Measurements from ENCODE around the gene NR6A1.

Gene NR6A1

DNA sequence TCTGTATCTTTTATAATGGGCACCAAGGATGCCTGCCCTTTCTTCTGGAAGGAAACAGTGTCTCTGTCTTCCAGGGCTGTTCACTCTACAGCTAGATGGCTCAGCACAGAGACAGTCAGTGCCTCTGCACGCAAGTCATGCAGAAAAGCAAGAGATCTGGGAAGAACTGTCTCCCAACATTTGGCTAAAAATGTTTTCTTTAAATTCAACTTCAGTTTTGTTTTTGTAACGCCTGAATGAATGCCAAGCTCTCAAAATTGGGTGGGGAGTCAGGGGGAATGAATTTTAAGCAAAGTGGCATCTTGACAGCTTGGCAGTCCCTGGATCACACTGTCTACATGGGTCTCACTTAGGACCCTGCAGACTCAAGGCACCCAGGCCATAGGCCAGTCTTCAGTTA, 18.4 kb upstream of the NR6A1 start:
- Histone ChIP-seq H3K79me2 (no peaks in the 10 kb centered on the region), H3K9ac (no peak overlapping the region), H3K27me3 (ENCODE audit: control insufficient read depth, insufficient read depth, low read length) (no peaks in the 10 kb centered on the region), H3K4me1 (no peaks in the 10 kb centered on the region), H3K4me2 (ENCODE audit: low read length) (no peak overlapping the region), H2AFZ (no peak overlapping the region), H3K9me3 (ENCODE audit: control insufficient read depth, low read length) (no peaks in the 10 kb centered on the region), H3K36me3 (ENCODE audit: control insufficient read depth, insufficient read depth, low read length) (no peaks in the 10 kb centered on the region), H3K27ac (no peak overlapping the region), H3K4me3 (ENCODE audit: low read depth, low read length) (no peak overlapping the region)
- TF ChIP-seq, protein P1, sequence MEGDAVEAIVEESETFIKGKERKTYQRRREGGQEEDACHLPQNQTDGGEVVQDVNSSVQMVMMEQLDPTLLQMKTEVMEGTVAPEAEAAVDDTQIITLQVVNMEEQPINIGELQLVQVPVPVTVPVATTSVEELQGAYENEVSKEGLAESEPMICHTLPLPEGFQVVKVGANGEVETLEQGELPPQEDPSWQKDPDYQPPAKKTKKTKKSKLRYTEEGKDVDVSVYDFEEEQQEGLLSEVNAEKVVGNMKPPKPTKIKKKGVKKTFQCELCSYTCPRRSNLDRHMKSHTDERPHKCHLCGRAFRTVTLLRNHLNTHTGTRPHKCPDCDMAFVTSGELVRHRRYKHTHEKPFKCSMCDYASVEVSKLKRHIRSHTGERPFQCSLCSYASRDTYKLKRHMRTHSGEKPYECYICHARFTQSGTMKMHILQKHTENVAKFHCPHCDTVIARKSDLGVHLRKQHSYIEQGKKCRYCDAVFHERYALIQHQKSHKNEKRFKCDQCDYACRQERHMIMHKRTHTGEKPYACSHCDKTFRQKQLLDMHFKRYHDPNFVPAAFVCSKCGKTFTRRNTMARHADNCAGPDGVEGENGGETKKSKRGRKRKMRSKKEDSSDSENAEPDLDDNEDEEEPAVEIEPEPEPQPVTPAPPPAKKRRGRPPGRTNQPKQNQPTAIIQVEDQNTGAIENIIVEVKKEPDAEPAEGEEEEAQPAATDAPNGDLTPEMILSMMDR (IDR thresholded peaks at IDR 0.05) = no peak

DNA sequence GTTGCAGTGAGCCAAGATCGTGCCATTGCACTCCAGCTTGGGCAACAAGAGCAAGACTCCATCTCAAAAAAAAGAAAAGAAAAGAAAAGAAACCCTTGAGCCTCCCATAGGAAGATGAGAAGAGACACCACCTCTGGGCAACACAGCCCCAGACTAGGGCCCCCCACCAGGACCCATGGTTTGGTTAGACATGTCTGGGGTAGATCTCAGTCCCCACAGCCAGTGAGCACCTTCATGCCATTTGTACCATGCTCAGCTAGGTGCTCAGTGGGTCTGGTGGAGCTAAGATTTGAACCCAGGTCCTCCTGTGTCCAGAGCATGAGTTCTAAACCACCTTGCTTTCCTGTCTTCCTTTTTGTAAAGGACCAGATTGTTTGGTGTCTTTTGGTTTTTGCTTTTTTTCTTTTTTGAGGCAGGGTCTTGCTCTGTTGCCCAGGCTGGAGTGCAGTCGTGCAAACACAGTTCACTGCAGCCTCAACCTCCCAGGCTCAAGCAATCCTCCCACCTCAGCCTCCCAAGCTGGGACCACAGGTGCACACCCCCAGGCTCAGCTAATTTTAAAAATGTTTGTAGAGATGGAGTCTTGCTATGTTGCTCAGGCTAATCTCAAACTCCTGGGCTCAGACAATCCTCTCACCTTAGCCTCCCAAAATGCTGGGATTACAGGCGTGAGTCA, 17.6 kb upstream of the NR6A1 start:
- no peak overlapping the region for H3K4me3 ChIP-seq (ENCODE audit: low read depth, low read length)
- H3K27ac ChIP-seq = no peak overlapping the region
- no peaks in the 10 kb centered on the region for H3K79me2 ChIP-seq
- H3K9me3 ChIP-seq (ENCODE audit: control insufficient read depth, low read length) = no peaks in the 10 kb centered on the region
- no peak overlapping the region for H3K4me2 ChIP-seq (ENCODE audit: low read length)
- no peak overlapping the region for H2AFZ ChIP-seq
- H3K9ac ChIP-seq = no peak overlapping the region
- TF ChIP-seq, protein P1 (IDR thresholded peaks at IDR 0.05) = no peak
- no peaks in the 10 kb centered on the region for H3K4me1 ChIP-seq
- no peaks in the 10 kb centered on the region for H3K36me3 ChIP-seq (ENCODE audit: control insufficient read depth, insufficient read depth, low read length)
- no peaks in the 10 kb centered on the region for H3K27me3 ChIP-seq (ENCODE audit: control insufficient read depth, insufficient read depth, low read length)

DNA sequence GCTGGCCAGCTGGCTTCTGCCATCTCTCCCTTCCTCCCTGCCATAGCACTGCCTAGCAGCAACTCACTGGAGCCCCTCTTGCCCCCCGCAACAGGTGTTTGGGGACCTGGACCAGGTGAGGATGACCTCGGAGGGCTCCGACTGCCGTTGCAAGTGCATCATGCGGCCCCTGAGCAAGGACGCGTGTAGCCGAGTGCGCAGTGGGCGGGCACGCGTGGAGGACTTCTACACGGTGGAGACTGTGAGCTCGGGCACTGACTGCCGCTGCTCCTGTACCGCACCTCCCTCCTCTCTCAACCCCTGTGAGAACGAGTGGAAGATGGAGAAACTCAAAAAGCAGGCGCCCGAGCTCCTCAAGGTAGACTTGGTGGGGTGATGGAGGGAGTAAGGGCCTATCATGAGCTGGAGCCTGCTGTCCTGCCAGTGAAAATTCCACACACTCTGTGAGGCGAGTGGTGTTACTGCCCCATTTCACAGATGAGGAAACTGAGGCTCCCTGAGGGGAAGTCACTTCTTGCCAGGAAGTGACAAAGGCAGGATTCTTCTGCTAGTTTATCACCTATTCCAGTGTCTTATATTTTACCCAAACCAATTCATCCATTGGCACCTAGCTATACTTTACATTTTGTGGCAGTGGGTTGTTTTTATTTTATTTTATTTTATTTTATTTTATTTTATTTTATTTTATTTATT, 15.9 kb upstream of the NR6A1 start:
- no peak overlapping the region for H2AFZ ChIP-seq
- no peak overlapping the region for H3K27ac ChIP-seq
- no peaks in the 10 kb centered on the region for H3K4me1 ChIP-seq

DNA sequence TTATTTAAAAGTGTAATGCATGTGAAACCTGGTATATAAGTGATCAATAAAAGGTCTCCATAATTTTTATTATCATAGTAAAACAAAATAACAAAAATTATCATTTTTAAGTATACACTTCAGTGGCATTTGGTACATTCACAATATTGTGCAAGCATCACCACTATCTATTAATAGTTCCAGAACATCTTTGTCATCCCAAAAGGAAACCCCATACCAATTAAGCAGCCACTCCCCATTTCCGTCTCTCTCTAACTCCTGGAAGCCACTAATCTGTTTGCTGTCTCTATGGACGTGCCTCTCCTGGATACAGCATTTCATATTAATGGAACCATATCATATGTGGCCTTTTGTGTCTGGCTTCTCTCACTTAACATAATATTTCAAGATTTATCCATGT, 13.4 kb upstream of the NR6A1 start:
- H3K9ac ChIP-seq = no peak overlapping the region
- no peak overlapping the region for H3K27ac ChIP-seq
- TF ChIP-seq, protein P1 (IDR thresholded peaks at IDR 0.05) = no peak
- no peak overlapping the region for H3K4me3 ChIP-seq (ENCODE audit: low read depth, low read length)
- no peak overlapping the region for H2AFZ ChIP-seq
- H3K4me2 ChIP-seq (ENCODE audit: low read length) = no peak overlapping the region
- H3K4me1 ChIP-seq = no peaks in the 10 kb centered on the region
- H3K79me2 ChIP-seq = no peaks in the 10 kb centered on the region
- no peaks in the 10 kb centered on the region for H3K27me3 ChIP-seq (ENCODE audit: control insufficient read depth, insufficient read depth, low read length)
- H3K36me3 ChIP-seq (ENCODE audit: control insufficient read depth, insufficient read depth, low read length) = no peaks in the 10 kb centered on the region
- no peaks in the 10 kb centered on the region for H3K9me3 ChIP-seq (ENCODE audit: control insufficient read depth, low read length)

More for the DNA sequence above, 15.9 kb upstream of the NR6A1 start:
- Histone ChIP-seq H3K9ac (no peak overlapping the region), H3K4me2 (ENCODE audit: low read length) (no peak overlapping the region), H3K27me3 (ENCODE audit: control insufficient read depth, insufficient read depth, low read length) (no peaks in the 10 kb centered on the region), H3K79me2 (no peaks in the 10 kb centered on the region), H3K9me3 (ENCODE audit: control insufficient read depth, low read length) (no peaks in the 10 kb centered on the region), H3K4me3 (ENCODE audit: low read depth, low read length) (no peak overlapping the region), H3K36me3 (ENCODE audit: control insufficient read depth, insufficient read depth, low read length) (no peaks in the 10 kb centered on the region)
- TF ChIP-seq, protein P1 (IDR thresholded peaks at IDR 0.05) = no peak

Measured in parathyroid adenoma (tissue), 2 donors.